Measurements from ENCODE around the gene AKAP11.

DNA sequence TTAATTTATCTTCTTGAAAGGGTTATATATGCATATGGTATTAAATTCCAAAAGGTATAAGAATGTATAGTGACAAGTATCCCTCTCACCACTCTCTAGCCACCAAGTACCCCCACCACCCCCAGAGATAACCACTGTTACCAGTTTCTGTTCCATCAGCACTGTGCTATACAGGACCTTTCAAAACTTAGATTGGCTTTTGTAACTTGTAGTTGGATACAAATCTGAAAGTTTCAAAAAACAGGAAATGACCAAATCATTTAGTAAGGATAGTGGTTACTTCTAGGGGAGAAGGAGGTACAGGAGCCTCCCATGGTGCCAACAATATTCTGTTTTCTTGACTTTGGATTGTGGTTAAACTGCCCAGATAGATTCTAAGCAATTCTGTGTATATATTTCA is 56.7 kb downstream of the AKAP11 start:
- TF ChIP-seq, protein P1, sequence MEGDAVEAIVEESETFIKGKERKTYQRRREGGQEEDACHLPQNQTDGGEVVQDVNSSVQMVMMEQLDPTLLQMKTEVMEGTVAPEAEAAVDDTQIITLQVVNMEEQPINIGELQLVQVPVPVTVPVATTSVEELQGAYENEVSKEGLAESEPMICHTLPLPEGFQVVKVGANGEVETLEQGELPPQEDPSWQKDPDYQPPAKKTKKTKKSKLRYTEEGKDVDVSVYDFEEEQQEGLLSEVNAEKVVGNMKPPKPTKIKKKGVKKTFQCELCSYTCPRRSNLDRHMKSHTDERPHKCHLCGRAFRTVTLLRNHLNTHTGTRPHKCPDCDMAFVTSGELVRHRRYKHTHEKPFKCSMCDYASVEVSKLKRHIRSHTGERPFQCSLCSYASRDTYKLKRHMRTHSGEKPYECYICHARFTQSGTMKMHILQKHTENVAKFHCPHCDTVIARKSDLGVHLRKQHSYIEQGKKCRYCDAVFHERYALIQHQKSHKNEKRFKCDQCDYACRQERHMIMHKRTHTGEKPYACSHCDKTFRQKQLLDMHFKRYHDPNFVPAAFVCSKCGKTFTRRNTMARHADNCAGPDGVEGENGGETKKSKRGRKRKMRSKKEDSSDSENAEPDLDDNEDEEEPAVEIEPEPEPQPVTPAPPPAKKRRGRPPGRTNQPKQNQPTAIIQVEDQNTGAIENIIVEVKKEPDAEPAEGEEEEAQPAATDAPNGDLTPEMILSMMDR (IDR thresholded peaks at IDR 0.05), result no peak
- no peak for TF ChIP-seq POLR2A (IDR thresholded peaks at IDR 0.05)
